Erythroblast (primary cell): ENCODE results near the gene CPEB4.
A peak's percentile ranks its signal among the peaks of the same experiment; 100 is the strongest.

Experiments
- DNase-seq, 2 experiments: peaks; one replicate each; lab custom pipeline; 2025; lab: John Stamatoyannopoulos, UW
- GATA1 ChIP-seq: IDR thresholded peaks from 2 replicates; pipeline ENCODE4 v1.6.1; 2011; ENCODE audit warnings: low read depth, mild to moderate bottlenecking, control low read depth, low read length, moderate library complexity
- POLR2A ChIP-seq: IDR thresholded peaks from 2 replicates; pipeline ENCODE4 v1.6.1; 2011; ENCODE audit warnings: mild to moderate bottlenecking, low read length

CPEB4 gene

DNA sequence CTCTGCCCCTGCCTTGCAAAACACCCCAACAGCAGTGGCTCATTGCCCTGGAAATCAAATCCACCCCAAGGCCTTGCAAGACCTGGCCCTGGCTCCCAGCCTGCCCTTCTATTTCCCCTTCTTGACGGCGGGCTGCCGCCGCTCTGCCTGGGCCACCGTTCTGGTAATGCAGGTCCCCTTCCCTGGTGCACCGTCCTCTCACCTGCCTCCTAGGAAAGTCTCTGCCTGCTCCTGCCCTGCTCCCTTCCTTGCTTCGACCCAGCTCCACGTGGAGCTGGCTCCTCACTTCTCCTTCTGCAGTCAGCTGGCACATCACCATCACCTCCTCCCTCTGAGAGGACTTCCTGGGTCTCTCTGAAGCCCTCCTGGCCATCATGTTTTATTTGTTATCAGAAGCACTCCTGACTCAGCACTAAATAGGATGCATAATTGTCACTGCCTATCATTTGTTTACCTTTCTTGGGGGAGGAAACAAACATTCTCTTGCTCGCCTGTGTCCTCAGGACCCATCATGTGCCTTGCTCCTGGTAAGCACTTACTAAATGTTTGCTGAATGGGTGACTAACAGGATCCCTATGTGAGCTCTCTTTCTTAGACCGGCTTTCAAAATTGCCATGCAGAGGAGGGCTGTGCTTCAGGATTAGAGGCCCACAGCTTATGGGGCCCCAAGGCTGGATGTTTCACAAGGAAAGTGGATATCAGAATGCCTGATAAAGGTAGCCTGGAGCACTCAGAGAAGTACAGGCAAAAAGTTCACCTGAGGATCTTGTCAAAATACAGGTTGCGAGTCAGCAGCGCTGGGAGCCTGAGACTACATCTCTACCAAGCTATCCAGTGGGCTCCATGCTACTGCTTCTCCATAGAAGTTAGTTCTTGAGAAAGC is 81.3 kb downstream of the CPEB4 start:
- TF ChIP-seq GATA1, result no peak
- no peak for TF ChIP-seq POLR2A
- peak; percentile 25 to 35 for DNase-seq

GRCh38 chr5:173970878-173971650 is 82.9 kb downstream of the CPEB4 start:
- TF ChIP-seq POLR2A, result no peak
- no peak for TF ChIP-seq GATA1
- no peak for DNase-seq

DNA sequence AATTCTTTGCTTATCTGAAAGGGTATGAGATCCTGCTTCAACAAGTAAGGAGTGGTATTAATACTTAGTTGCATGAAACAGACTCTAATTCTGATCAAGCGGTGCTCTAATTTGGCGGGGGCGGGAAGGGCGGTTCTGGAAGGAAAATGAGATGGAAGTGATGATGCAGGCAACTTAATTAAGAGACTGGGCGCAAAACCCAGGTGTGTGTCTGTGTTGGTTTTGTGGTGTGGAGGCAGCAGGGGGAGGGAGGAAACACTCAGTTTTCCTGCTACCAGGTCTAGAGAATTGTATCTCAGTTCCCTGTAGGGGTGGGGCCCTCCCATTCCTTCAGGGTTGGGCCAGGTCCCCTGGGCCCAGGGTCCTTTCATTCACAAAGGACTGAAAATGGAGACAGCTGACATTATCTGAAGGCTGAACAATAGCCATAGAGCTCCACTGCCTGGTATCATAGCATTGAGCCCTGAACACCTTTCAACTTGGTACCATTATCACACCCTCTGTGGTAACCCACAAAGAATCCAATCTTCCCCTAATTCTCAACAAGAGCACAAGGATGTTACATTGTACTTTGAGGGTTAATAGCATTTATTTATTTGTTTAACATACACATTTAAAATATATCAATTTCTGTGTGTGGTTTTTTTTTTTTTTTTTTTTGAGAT is 83.7 kb downstream of the CPEB4 start:
- DNase-seq, result no peak
- TF ChIP-seq POLR2A, result no peak
- no peak for TF ChIP-seq GATA1

DNA sequence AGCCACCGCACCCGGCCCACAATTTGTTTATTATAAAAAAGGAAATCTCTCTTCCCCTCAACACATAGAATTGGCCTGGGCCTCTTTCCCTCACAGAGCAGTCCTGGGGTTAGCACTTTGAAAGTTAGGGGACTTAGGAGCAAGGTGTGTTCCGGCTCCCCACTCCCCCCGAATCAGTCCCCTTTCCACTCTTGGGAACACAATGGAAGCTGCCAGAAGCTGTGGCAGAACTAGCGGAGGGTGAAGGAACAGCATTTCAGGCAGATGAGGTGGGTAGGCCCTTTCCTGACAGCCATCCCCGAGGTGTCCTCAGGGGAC is 84.4 kb downstream of the CPEB4 start:
- no peak for DNase-seq
- TF ChIP-seq GATA1 (no peak), POLR2A (no peak)

DNA sequence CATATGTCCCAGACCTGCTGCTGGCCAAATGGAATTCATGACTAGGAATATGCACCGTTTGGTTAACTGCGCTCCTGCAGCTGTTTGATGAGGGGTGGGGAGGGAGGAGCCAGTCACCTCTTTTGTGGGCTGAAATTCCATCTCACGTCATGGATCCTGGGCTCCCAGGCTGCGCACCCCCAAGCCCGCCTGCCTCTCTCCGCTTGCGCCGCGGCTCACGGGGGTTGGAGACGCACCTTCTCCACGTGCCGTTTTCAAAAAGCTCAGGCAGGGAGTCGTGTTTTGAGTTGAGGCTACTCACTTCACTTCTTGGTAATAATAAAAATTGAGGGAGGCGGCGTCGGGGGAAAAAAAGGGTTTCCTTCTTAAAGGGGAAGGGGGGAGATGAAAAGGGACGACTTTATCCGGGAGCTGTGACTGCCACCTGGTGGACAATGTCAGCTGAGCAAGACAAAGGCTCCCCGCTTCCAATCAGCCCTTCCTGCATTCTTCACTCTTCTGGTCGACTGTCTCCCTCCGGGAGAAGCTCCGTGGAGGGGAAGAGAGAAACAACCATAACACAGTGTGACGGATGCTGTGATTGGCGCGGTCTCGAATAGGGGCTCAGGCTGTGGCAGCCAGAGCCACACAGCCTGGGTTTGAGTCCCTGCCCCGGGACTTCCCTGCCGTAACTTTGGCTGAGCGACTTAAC is 84.9 kb downstream of the CPEB4 start:
- DNase-seq, result peak; percentile 78 to 88
- no peak for TF ChIP-seq GATA1
- no peak for TF ChIP-seq POLR2A

DNA sequence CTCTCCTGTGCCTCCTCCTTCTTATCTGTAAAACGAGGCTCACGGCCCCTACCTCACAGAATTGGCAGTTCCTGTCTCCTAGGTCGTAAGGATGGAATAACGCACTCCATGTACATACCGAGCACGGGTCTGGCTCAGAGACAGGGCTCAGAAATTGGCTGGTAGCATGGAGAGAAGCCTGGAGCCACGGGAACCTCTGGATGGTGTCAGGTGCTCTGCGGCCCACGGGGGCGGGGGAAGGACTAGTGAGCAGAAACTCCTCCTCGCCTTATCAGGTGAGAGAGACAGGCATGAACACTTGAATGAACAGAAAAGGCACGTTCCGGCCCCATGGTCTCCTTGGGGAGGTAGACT is 85.4 kb downstream of the CPEB4 start:
- no peak for DNase-seq

DNA sequence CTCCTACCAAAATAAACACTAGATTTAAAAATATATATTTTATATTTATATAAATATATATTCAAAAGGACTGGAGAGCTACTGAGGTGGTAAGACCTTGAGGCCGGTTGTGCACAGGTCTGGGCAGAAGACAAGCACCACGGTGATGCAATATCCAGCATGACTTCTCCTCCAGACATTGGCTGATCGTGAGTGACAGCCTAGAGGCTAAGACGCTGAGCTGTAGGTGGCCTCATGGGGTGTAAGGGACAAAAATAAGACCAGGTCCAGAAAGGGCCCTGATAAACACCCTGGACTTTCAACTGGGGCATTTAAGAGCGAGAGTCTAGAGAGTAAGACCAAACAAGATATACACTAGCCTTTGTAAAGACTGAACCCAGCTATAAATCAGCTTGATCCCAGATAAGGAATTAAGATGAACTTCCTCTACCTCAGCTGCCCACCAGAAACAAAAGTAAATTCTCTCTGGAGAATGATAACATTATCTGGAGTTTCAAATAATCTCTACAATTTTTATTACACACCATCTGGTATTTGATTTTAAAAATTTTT is 86.6 kb downstream of the CPEB4 start:
- no peak for TF ChIP-seq GATA1
- no peak for TF ChIP-seq POLR2A
- peak in 1 of 2 experiments; percentile 13 for DNase-seq

More for the DNA sequence above, 85.4 kb downstream of the CPEB4 start:
- TF ChIP-seq POLR2A, result no peak
- no peak for TF ChIP-seq GATA1

DNA sequence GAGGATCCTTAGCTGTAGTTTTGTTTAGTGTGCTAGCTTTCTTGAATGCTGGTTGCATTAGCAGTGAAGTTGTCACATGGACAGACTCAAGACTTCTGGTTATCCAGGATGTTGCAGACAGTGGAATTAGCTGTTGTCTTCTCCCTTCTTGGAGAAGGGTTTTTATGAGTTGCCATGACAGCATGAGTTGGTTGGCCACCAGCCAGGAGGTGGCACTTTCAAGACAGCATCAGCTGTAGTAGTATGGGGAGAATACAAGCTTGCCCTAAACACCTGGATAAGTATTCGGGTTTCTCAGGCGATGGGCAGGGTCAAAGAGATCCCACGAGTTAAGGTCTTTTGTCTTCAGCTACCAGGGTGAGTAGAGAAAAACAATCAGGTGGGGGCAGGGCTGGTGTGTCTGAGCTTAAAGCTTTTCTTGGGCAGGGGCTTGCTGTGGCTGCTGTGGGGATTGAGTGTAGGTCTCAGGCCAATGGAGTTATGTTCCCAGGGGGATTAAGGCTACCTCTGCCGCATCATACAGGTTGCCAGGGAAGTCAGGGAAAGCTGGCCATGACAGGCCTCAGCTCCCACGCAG is 93.1 kb downstream of the CPEB4 start:
- DNase-seq, result peak in 1 of 2 experiments; percentile 8

DNA sequence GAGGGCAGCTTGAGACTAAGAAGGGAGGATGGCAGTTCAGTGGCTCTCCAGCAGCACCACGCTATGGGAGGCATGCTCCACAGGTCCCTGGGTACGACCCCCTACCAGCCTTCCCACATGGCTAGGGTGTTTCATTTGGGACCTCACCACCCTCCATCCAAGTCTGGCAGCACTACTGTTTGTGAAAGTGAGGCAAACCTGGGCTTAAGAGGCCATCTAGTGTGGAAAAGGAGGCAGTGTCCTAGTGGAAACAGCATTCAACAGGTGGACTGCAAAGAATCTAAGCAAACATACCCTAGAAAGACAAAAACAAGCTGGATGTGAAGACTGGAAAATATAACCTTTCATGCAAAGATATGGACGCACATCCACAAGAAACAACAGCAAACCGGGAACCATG is 96.1 kb downstream of the CPEB4 start:
- DNase-seq, result peak; percentile 18 to 40
- TF ChIP-seq POLR2A (no peak), GATA1 (no peak)

More for the DNA sequence above, 93.1 kb downstream of the CPEB4 start:
- no peak for TF ChIP-seq POLR2A
- TF ChIP-seq GATA1, result no peak

DNA sequence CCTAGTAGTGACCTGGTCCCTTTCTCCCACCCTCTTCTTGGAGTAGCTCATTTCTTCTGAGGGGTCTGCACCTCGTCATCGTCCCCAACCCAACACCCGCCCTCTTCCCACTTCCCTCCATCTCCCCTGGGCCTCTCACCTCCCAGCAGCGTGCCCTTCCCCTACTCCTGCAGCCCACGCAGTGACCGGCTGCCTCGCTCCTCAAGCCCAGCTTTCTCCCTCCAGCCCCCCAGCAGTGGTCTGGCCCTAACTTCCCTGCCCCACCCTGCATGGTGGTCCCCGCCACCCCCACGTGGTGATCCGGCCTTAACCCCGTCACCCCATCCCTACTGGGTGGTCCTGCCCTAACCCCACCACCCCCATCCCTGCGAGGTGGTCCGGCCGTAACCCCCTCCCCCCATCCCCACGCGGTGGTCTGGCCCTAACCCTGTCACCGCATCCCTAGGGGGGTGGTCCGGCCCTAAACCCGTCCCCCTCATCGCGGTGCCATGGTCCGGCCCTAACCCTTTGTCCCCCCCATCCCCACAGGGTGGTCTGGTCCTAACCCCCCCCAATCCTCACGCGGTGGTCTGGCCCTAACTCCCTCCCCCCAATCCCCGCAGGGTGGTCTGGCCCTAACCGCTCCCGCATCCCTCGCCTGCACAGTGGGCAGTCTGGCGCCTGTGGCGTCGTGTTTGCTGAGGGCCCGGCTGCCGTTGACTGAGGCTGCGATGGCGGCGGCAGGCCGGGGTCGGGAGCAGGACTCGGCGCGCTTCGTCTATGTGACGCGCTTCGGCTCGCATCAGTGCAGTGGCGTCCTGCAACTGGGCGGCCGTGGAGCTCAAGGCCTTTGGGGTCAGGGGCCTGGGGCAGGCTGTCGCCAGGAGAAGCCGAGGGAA is 100.6 kb downstream of the CPEB4 start, which contains the start of gene C5orf47:
Gene C5orf47, plus strand, starts transcription at position 617 of the 878 bp plus-strand sequence. Its CDS starts 94 bp downstream, at position 711.
- no peak for DNase-seq
- TF ChIP-seq POLR2A (no peak), GATA1 (no peak)

- no peak for TF ChIP-seq POLR2A
- no peak for TF ChIP-seq GATA1
- DNase-seq, result no peak
These were observed 101.4 kb downstream of the CPEB4 start for GRCh38 chr5:173989432-173990082.

GRCh38 chr5:173997331-173997730 is 109.2 kb downstream of the CPEB4 start:
- no peak for DNase-seq
- TF ChIP-seq POLR2A, result no peak
